HG03175 (cell line): Measurements from ENCODE around the gene GJA4.
"Not testable (repeated sequence)": the region's sequence is repeated elsewhere in the genome, so short reads cannot be mapped to it uniquely, and the experiment has no call there.

Experiments
- ATAC-seq: cut with Tn5 transposase; IDR thresholded peaks from one replicate; pipeline ENCODE4 v1.9.1; 2021; ENCODE audit warnings: mild to moderate bottlenecking, moderate library complexity; ENCODE audit not compliant: unreplicated experiment

The GJA4 gene

GRCh38 chr1:34768856-34769255 lies 23.9 kb upstream of the GJA4 start:
- no peak for ATAC-seq

GRCh38 chr1:34770891-34771504 lies 21.8 kb upstream of the GJA4 start:
- ATAC-seq: no peak

- no peak for ATAC-seq
Measured at GRCh38 chr1:34771573-34772371, 21.0 kb upstream of the GJA4 start.

DNA sequence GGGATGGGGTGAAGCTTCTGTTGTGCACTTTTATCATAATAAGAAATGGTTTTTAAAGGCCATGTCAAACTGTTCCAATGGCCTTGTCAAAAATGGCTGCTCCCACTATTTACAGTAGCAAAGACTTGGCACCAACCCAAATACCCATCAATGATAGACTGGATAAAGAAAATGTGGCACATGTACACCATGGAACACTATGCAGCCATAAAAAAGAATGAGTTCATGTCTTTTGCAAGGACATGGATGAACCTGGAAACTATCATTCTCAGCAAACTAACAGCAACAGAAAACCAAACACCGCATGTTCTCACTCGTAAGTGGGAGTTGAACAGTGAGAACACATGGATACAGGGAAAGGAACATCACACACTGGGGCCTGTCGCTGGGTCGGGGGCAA lies 19.7 kb upstream of the GJA4 start:
- ATAC-seq: not testable (repeated sequence)

GRCh38 chr1:34774957-34775356 lies 17.8 kb upstream of the GJA4 start:
- ATAC-seq: no peak

- no peak for ATAC-seq
Measured at GRCh38 chr1:34776911-34777310, 15.9 kb upstream of the GJA4 start.

GRCh38 chr1:34777519-34778321 lies 15.1 kb upstream of the GJA4 start:
- ATAC-seq: no peak

DNA sequence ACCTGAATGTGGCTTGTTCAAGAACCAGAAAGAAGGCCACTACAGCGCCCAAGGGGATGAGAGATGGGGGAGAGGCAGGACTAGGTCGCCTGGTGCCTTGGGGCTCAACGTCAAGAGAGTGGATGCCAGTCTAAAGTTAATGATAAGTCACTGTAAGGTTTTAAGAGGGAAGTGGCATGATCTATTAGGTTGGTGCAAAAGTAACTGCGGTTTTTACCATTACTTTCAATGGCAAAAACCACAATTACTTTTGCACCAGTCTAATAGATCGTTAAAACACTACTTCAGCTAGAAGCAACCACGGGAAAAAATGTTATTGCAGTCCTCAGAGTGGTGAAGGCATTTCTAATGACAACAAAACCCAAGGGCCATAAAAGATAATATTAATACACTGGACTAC lies 14.4 kb upstream of the GJA4 start:
- no peak for ATAC-seq

DNA sequence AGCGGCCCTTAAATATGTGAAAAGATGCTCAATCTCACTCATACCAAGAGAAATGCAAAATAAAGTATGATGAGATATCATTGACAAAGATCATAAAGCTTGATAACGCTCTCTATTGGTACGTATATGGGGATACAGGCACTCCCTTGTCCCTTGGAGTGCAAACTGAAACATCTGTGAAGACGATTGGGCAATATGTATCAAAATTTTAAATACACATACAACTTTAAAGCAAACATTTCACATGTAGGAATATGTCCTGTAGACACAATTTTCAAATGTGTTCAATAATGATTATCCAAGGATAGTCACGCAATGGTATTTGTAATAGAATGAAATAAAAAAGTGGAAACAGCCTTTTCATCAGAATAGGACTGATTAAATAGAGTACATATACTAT lies 13.8 kb upstream of the GJA4 start:
- ATAC-seq: no peak

- ATAC-seq: no peak
Measured at GRCh38 chr1:34779526-34779925, 13.3 kb upstream of the GJA4 start.

DNA sequence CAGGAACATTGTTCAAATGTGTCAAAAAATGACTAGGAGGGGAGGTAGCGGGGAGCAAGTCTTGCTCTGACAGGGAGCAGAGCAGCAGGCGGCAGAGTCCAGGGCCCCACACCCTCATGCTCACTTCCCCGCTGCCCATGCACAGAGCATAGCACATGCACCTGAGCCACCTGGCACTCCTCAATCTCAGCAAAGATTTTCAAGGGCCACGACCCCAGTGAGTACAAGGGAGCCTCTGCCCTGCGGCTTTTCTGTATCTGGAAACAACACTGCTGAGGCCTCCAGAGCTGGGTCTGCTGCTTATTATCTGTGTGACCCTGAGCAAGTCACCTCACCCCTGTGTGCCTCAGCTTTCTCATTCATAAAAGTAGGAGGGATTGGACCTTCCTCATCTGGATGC lies 12.8 kb upstream of the GJA4 start:
- ATAC-seq: no peak

GRCh38 chr1:34780528-34780927 lies 12.3 kb upstream of the GJA4 start:
- no peak for ATAC-seq

- ATAC-seq: no peak
Measured at GRCh38 chr1:34781071-34781843, 11.5 kb upstream of the GJA4 start, which contains the start of gene GJB3. GJB3 (plus strand) TSS chr1:34781214; CDS start chr1:34784763, 3,549 bp downstream.

GRCh38 chr1:34781844-34782391 lies 10.9 kb upstream of the GJA4 start:
- no peak for ATAC-seq

DNA sequence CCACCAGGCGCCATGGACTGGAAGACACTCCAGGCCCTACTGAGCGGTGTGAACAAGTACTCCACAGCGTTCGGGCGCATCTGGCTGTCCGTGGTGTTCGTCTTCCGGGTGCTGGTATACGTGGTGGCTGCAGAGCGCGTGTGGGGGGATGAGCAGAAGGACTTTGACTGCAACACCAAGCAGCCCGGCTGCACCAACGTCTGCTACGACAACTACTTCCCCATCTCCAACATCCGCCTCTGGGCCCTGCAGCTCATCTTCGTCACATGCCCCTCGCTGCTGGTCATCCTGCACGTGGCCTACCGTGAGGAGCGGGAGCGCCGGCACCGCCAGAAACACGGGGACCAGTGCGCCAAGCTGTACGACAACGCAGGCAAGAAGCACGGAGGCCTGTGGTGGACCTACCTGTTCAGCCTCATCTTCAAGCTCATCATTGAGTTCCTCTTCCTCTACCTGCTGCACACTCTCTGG lies 8.0 kb upstream of the GJA4 start:
- ATAC-seq: no peak

DNA sequence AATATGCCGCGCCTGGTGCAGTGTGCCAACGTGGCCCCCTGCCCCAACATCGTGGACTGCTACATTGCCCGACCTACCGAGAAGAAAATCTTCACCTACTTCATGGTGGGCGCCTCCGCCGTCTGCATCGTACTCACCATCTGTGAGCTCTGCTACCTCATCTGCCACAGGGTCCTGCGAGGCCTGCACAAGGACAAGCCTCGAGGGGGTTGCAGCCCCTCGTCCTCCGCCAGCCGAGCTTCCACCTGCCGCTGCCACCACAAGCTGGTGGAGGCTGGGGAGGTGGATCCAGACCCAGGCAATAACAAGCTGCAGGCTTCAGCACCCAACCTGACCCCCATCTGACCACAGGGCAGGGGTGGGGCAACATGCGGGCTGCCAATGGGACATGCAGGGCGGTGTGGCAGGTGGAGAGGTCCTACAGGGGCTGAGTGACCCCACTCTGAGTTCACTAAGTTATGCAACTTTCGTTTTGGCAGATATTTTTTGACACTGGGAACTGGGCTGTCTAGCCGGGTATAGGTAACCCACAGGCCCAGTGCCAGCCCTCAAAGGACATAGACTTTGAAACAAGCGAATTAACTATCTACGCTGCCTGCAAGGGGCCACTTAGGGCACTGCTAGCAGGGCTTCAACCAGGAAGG lies 7.4 kb upstream of the GJA4 start:
- no peak for ATAC-seq

DNA sequence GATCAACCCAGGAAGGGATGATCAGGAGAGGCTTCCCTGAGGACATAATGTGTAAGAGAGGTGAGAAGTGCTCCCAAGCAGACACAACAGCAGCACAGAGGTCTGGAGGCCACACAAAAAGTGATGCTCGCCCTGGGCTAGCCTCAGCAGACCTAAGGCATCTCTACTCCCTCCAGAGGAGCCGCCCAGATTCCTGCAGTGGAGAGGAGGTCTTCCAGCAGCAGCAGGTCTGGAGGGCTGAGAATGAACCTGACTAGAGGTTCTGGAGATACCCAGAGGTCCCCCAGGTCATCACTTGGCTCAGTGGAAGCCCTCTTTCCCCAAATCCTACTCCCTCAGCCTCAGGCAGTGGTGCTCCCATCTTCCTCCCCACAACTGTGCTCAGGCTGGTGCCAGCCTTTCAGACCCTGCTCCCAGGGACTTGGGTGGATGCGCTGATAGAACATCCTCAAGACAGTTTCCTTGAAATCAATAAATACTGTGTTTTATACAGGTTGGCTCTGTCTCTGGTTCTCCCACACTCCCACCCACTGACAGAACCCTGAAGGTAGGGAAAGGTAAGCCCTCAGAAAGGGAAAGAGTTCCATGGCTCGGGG lies 6.8 kb upstream of the GJA4 start:
- no peak for ATAC-seq

GRCh38 chr1:34786521-34787325 lies 6.1 kb upstream of the GJA4 start:
- no peak for ATAC-seq
